ENCODE results near the gene KCND2.

Gene KCND2

DNA sequence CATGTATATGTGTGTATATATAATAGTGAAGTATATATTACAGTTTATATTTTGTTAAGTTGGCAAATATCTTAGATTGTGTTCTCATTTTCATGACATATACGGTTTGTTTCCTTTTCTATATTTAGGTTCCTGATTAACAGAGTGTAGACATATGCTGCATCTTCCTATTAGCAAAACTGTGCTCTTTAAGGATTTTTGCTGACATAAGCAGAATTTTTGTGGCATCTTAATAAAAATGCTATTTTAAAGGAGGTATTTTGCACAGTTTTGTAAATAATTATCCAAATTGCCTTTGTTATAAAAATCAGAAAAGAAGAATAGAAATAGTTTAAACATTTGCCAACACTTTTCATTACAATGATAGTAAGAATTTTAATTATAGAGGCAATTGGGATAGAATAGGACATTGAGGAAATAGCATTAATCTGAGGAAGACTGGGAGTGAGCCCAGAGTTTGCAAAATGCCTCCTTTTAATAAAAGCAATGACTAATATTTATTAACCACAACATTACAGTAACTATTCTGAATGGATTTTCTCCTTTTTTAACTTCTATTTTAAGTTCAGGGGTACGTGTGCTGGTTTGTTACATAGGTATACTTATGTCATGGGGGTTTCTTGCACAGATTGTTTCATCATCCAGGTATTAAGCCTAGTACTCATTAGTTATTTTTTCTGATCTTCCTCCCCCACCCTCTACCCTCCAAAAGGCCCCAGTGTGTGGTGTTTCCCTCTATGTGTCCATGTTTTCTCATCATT lies 38.2 kb downstream of the KCND2 start:
- DNase-seq (ENCODE audit: low read depth): no peak

DNA sequence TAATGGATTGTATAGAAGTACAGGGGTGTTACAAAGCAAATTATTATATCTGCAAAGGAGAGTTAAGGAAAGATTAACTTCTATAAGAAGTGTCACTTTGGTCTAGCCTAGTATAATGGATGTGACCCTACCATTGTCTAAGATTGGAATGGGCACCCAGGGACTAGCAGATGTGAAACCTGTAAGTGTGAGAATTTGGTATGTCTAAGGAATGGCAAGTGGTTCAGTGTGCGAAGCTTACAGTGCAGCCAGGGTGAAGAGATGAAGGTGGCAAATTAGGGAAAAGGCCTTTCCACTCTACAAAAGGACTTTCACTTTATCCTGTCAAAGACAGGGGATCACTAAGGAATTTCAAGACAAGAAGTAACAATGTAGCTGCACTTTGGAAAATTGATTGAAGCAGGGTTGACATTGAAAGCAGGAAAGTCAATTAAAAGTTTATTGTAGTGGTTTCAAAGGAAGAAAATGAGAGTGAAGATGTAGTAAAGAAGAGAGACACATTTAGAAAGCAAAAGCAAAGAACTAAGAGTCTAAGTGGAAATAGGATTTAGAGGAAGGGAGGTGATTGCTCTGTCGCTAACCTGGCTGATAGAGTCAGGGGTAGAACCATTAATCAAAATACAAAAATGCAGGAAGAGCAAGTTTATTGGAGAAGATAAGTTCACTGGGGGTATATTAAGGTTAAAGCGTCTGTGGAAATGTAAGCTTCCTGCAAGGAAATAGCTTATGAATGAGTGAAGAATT lies 47.4 kb downstream of the KCND2 start:
- no peak for DNase-seq (ENCODE audit: low read depth)

DNA sequence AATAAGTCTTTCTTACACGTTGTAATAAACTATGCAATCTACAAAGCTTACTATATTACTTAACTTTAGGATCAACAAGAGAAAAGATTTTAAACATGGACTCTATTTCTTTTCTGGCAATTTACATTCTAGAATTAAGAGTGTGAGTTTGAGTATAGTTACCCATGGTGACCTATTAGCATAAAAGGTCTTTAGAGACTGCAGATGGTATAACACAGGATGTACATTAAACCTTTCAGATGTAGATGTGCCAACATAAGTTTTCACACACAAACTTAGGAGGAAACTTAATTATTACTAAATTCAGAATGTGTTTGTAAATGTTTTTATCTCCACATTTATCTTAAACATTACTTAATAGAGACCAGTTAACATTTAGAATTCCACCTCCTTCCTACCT lies 54.1 kb downstream of the KCND2 start:
- DNase-seq (ENCODE audit: low read depth): no peak

DNA sequence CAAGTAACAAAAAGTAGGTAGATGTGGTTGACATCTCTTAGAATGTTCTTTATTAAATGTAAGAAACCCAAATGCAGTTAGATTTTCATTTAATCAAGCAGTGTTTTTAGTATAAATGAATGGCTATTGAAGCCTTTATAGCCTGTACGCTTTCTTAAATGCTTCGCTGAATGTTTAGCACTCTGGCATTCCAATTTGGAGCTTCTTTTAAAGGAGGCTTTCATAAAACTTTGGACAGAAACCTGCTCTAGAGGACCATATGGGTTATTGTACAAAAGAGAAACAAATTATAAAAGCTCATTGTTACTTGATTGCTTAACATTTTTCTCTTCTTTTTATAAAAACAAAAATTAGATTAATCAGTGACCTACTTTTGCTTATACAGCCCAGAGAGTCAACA lies 59.5 kb downstream of the KCND2 start:
- DNase-seq (ENCODE audit: low read depth): no peak

DNA sequence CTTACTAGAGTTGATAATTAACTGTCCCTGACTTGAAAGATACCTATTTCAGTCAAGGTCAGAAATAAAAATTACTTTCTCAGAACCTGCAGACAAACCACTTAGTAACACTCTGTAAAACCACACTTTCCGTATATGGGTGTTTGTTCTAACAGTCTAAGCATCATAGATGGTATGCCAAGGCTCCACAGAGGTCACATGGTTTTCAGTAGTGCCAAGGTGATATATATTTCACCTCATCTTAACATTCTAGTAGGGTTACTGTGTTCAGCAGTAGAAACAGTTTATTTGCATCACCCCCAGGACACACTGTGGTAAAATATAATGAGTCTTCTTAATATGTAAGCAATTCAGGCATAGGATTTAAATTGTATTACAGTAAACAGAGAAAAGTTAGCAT lies 61.5 kb downstream of the KCND2 start:
- no peak for DNase-seq (ENCODE audit: low read depth)

DNA sequence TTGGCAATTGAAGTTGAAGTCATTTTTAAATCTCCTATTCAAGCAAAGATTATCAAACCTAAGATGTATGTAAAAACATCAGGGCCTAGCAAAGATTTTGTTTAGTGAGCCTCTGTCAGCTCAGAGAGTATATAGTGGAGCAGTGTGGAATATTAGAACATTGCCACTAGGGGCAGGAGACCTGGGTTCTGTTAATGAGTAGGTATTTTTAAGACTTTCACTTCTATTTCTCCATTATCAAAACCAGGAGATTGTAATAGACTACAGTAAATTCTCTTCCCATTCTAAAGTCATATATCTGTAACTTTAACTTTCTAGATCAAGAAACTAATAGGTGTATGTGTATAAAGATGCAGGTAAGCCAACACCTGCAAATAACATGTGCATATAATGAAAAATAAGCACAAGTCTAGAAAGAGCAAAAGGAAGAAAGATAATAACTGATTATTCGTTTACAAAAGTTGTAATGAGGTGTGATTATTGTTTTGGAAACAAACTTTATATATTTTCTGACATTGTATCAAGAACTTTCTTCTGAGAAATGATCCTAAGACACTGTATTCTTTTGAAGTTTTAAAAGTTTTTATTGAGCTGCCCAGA lies 64.4 kb downstream of the KCND2 start:
- DNase-seq (ENCODE audit: low read depth): no peak

DNA sequence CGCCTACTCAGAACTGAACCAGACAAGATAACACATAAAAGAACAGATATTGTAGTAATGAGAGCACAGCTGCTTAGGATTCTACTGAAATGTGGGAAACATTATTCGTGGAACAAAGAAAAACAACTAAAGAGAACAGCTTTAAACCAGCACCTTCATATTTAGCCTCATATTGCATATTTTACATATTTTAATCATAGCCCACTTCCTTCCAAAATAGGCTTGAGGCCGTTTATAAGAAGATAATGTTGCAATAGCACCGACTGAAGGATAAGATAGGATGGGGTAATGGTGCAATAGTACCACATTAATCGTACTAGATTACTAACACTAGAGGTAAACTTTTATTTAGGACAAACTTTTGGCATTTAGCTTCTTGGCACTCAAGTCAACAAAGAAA lies 71.3 kb downstream of the KCND2 start:
- no peak for DNase-seq (ENCODE audit: low read depth)

DNA sequence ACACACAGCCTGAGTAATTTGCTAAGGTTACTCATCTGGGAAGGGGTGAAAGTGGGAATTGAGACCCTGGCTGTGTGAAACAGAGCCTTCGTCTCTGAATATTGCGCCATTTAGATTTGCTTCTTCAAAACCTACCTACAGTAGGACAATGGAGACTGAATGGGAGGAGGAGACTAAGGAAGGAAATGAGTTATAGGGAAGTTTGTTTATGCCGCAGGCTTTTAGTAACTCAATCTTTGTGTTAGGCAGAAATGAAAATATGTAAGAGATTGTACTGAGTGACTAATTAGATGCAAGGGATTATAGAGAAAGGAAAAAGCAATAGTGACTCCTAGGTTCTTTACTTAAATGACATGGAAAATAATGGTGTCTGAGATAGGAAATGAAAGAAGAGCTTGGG lies 80.2 kb downstream of the KCND2 start:
- no peak for DNase-seq (ENCODE audit: low read depth)

DNA sequence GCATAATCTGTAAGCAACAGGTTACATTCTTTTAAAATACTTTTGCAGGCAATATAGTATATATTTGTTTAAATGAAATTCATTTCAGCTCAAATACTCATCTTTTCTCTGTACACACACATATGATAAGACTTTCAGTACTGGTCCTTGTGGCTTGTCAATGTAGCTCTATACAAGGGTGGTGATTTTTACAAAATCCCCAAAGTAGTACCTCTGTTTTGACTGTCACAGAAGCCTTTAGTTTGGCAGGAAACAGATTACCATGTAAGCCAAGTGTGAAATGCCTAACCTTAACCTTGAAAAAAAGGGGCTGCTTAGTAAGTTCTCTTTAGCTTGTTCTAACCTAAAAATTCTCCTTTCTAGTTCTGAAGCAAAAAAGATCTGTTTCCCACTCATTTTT lies 87.9 kb downstream of the KCND2 start:
- no peak for DNase-seq (ENCODE audit: low read depth)

DNA sequence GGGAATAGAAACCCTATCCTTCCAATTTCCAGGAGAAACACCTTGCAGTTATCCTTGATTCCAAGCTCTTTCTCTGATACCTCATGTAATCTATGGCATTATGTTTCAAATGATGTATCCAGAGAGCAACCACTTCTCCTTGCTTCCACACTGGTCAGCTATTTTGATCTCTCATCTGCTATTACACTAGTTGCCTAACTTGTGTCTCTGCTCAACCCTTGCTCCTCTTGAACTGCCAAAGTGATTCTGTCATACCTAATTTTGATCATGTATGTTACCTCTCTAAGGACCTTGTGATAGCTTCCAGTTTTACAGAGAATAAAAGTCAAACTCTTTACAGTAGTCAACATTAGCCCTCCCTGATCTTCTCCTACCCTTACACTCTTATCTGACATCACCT lies 90.4 kb downstream of the KCND2 start:
- no peak for DNase-seq (ENCODE audit: low read depth)

DNA sequence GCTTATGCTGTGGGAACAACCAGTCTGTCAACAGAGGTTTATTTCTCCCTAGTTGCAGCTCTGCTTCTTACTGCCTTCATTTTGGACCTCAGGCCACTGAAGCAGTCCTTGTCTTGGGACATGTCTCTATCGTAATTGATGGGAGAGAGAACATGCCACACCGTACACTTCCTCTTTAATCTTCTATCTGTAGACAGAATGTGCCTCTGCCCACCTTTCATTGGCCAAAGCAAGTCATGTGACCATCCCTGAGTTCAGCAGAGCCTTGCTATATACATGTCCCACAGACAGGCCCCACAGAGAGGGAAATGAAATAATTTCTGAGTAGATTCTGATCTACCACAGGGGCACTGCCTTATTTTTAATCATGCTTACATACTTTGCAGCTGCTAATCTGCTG lies 98.0 kb downstream of the KCND2 start:
- no peak for DNase-seq (ENCODE audit: low read depth)

DNA sequence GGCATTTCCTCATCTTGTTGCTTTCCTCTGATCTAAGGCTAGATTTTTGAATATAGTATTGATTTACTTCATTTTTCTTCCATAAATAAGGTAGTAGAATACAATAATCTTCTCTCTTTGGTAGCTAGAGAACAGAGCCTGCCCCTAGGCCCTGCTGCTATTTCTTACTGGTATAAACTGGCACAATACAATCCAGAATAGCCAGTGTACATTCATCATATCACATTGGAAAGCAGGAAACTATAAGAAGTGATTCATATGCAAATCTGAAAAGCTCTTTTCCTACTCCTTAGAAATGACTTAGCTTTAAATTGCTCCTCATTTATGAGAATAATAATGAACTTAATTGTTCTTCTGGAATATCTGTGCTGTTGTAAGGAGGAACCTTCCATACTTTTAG lies 100.2 kb downstream of the KCND2 start:
- no peak for DNase-seq (ENCODE audit: low read depth)

DNA sequence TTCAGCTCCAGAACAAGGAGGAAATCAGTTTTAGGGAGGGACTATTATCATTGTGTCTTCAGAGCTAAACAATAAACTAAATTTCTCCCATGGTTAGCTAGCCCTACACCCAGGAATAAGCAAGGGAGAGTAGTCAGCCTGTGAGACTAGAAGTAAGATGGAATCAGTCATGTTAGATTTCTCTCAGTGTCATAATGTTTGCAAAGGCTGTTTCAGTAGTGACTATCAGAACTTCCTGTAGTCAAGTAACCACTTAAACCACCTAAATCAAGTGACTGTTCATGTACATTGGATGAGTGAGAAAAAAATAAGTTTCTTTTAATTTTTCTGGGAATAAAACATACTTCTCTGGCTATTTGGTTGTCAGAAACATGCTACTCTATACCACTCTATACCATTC lies 121.6 kb downstream of the KCND2 start:
- no peak for DNase-seq (ENCODE audit: low read depth)

DNA sequence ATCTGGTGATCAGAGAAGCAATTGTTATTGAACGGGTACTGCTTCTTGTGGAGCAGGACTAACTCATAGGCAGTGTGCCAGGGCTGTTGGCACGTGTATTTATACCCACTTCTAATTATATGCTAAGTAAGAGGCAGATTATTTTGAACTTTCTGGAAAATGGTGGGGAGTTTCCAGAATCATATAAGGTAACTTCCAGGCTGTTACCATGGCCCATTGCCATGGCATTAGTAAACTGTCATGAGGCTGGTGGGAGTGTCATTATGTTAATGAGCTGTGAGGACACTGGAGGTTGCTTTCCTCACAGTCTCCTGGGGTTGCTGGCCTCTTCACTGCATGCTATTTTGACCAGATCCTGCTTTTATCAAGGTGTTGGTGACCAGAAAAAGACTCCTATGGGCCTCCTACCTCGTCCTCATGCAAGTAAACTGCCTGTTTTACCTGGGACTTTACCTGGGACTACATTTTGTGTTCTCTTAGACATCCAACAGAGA lies 122.6 kb downstream of the KCND2 start:
- no peak for DNase-seq (ENCODE audit: low read depth)

DNA sequence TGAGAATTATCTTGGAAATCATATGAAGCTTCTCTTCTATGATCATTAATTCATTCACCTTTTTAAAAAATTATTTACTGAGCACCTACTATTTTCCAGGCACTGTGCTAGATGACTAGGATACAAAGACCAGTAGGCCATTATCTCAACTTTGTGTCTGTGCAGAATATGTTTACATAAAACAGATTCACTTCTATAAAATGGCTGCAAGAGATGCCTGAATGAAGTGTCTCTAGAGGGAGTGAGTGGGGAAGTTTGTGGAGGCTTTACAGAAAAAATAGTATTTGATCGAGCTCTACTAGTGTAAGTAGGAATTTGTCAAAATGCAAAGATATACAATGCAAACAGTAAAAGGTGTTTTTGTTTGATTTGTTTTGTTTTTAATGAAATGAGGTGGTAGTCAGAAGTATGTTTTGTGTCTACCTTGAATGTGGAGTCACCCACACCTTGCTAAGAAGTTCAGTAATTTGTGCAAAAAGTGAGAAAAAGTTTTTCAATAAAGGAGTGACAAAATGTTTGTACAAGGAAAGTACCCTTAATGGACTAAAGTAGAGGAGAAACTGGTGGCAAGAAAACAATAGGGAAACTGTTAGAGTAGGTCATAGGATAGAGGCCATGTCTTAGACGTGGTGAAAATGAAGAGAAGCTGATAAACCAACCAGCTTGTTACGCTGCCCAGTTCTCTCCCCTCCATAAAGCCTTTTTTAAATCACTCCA lies 125.5 kb downstream of the KCND2 start:
- no peak for DNase-seq (ENCODE audit: low read depth)

DNA sequence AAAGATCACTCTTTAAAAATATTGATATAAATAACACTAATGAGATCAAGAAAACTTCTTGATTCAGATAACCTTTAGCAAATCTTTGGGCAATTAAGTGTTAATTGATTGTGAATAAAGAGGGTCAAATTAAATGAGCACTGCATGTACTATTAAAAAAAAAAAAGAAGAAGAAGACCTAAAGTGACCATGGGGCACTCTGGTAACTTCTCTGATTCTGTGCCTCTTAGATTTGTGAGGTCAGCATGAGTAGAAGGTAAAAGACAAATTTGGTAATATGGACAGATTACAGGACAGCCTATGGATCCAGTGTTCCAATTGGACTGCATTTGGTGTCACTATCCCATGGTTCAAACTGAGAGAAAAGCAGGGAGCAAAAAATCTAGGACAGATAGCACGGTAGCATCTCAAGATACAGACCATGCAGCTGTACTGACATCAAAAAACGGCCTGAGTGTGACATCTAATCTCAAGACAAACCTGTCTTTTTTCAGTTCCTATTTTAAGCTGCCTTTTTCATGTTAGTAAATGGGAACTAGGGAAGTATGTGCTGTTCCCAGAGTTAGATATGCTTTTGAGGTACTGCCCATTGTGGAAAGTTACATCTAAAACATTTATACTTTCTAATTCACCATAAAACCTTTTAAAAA lies 128.0 kb downstream of the KCND2 start:
- DNase-seq (ENCODE audit: low read depth): no peak

DNA sequence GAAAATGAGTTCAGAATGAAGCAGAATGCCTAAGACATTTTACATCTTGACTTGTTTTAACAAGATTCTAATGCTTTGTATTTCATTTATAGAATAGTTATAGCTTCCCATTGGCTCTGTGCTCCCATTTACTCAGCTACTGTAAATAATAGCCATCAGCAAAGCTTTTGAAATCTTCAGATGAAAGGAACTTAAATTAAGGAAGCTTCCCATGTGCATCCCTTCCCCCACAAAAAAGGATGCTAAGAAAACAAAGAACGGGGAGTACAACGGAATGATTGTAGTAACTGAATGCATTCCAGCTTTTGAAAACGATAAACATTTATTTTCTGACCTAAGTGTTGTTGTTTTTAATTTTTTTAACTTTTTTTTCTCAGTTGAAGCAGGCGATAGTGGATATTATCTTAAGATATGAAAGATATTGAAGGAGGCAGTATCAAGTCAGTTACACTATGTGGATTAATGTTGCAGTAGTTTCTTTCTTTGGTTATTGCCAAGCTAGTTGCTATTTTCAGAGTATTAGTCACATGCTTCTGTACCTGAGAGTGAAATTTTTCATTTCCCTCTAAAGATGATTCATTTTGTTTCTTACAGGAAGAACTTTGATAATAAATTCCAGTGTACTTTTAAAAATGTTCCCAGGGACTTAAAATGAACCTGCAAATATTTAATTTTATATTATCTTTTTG lies 129.2 kb downstream of the KCND2 start:
- no peak for DNase-seq (ENCODE audit: low read depth)

DNA sequence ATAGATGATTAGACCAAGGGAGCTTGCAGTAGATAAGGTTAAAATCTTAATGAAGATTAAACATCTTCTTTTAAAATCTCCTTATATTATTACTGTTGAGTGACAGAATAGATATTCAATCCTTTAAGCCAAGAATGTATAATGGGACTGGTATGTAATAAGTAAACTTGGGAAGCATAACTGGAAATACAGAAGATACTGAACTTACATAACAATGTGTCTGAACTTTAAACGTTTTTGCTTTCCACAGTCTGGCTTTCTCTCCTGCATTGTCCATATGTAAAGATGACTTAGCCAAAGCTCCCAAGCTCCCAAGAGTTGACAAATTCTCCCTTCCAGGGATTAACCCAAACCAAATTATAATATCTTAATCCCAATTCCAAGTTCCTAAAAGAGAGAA lies 129.8 kb downstream of the KCND2 start:
- DNase-seq (ENCODE audit: low read depth): no peak

DNA sequence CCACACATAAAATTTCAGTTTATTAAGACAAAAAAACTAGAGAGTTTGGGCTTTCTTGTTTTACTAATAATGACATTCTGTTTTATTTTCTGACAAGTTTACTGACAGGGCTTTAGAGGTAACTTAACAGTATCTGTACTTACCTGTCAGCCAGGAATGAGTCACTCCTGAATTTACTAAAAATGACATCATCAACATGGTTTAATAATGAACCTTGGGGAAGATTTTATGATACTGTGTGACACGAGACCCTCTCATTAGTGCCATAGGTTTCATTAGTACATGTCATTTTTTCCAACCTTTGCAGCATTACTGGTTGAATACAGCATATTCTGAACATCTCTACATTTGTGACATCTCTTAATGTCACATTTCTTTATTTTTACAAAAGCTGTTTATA lies 131.1 kb downstream of the KCND2 start:
- no peak for DNase-seq (ENCODE audit: low read depth)

DNA sequence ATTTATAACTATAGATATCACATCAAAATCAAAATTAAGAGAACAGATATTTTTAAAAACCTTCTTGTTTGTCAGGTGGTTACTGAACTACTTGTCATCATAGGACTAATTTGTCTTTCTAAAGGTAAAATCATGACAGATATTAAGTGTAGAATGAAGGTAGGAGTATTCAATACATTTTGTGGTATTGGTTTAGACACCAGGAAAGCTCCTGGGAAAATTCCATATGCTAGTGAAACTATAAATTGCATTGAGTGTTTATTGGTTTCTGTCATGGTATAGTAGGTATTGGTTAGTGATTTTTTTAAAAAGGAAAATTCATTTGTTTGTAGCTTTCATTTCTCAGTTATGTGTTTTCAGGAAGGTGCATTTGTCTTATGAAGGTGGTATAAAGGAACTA lies 132.7 kb downstream of the KCND2 start:
- no peak for DNase-seq (ENCODE audit: low read depth)

DNA sequence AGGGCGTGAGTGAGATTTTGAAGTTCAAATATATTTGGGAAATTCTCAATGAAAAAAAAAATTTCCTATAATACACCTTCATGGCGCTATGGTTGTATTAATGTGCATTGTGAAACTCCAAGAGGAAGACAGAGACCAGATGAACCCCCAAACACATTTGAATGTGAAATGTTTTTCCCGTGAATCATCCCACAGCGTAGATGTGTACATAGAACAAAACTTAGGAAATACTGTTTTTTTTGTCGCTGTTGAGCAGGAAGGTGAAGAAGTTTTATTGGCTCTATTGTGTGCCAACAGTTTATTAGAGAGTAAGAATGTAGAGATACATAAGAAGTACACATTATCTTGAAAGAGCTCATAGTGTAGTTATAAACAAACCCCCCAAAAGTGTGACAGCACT lies 134.0 kb downstream of the KCND2 start:
- no peak for DNase-seq (ENCODE audit: low read depth)
